ENCODE results near the gene TRIM29.

TRIM29 gene

GRCh38 chr11:120097721-120098385, 40.1 kb downstream of the TRIM29 start:
- DNase-seq (ENCODE audit: low read depth, low spot score), result no peak

DNA sequence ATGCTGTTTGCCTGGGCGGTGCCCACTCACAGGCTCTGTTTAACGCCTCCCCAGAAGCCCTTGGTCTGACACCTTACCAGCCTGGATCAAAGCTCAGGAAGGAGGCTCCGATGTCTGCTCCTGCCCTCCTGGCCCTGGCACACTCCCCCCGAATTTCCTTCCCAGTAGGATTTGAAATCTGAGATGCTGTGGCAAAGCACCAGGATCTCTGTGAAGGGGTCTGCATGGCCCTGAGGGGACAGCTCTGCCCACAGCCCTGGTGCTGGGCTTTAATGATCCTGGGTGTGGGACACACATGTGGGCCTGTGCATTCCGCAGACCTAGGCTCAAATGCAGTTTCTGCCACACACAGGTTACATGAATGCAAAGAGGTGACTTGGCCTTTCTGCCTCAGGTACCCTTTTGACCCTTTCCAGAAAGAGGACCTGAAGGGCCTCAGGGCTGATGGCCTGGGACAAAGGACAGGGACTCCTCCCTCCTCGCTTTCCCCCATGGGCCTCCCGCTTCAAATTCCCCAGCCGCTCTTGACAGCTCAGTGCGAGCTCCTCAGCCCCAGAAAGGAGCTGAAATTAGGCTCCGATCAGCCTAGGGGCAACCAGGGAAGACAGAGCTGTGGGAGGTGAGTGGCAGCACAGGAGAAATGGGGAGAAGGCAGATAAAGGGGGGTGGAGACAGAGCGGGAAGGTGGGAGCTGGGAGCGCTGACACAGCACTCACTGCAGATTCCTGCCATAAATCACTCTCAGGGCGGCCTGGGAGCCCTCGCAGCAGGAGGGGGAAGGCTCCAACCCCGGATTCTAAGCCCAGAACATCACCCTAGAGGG, 41.3 kb downstream of the TRIM29 start:
- no peak for DNase-seq (ENCODE audit: low read depth, low spot score)

- no peak for DNase-seq (ENCODE audit: low read depth, low spot score)
Observed at GRCh38 chr11:120095516-120095915, 42.4 kb downstream of the TRIM29 start.

- DNase-seq (ENCODE audit: low read depth, low spot score), result no peak
Observed at GRCh38 chr11:120091701-120092100, 46.2 kb downstream of the TRIM29 start.

DNA sequence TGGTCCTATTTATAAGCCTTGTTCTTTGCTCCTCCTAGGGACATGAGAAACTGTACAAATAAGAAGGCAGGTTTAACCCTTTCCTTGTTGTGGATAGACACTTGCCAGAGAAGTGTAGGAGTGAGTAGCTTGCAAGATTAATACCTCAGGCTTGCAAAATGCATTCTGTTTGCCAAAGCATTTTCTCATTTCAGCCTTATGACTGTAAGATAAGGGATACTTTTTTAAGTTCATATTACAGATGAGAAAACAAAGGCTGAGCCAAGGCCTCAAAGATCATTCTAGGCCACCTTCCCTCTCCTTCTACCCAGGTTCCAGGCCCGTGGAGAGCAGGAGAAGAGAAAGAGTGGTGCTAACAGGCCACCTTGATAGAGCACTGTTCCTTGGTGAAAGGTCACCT, 46.8 kb downstream of the TRIM29 start:
- DNase-seq (ENCODE audit: low read depth, low spot score), result no peak

GRCh38 chr11:120090411-120090810, 47.5 kb downstream of the TRIM29 start:
- no peak for DNase-seq (ENCODE audit: low read depth, low spot score)

DNA sequence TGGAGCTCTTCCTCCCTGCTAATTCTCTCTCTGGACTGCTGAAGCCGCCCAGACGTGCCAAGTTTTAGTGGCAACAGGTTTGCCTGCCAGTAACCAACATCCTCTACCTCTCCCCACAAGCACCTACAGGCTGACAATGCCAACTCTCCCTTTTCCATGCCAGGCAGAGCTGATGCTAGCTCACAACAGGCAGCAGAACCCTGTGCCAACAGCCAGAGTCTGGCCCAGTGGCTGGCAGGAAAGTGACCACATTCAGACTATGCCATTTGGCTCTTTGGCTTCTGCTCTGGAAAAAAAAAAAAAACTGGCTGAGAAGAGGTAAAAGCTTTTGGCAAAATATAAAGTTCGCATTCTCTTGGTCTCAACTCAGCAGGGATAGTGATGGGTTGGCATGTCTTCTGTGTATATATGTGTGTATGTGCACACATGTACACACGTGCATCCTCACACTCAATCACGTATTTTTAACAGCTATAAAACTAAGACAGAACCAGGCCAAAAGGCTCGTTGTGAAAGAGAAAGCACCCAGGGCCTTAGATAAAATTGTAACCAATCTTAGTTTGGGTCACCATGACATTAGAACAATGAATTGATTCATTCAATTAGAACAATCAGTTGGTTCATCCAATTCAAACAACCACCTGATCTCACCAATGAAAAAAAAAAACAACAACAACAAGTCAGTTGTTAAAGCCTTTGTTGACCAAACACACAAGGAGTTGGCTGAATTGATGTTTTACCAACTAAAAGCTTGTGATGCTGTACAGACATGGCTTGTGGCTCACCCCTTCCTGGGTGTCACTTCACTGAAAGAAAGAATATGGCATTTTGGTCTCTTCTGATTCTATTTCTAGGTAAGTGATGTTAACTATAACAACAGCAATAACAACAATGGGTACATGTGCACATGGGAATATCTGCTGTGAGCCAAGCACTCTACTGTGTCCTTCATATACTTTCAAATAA, 48.6 kb downstream of the TRIM29 start:
- no peak for DNase-seq (ENCODE audit: low read depth, low spot score)

- no peak for DNase-seq (ENCODE audit: low read depth, low spot score)
Observed at GRCh38 chr11:120088056-120088455, 49.9 kb downstream of the TRIM29 start.

- DNase-seq (ENCODE audit: low read depth, low spot score), result no peak
Observed at GRCh38 chr11:120086651-120087050, 51.3 kb downstream of the TRIM29 start.

- no peak for DNase-seq (ENCODE audit: low read depth, low spot score)
Observed at GRCh38 chr11:120079750-120080610, 57.9 kb downstream of the TRIM29 start.

DNA sequence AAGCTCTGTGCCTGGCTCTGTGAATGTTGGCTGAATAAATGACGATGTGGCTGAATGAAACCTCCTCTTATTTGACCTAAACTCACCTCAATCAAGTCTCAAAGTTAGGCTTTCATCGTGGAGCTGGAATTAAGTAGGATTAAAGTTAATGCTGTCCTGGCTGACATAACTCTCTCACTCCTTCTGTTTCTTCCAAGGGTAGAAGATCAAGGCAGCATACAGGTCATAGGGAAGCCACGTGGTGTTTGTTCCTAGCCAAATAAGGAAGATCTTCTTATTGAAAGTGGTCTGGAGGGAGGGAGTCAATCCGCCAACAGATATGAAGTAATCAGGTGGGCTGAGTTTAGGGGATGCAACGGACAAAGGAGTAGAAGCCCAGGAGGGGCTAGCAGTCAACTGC, 59.5 kb downstream of the TRIM29 start:
- no peak for DNase-seq (ENCODE audit: low read depth, low spot score)

GRCh38 chr11:120074076-120074475, 63.8 kb downstream of the TRIM29 start:
- DNase-seq (ENCODE audit: low read depth, low spot score), result no peak

DNA sequence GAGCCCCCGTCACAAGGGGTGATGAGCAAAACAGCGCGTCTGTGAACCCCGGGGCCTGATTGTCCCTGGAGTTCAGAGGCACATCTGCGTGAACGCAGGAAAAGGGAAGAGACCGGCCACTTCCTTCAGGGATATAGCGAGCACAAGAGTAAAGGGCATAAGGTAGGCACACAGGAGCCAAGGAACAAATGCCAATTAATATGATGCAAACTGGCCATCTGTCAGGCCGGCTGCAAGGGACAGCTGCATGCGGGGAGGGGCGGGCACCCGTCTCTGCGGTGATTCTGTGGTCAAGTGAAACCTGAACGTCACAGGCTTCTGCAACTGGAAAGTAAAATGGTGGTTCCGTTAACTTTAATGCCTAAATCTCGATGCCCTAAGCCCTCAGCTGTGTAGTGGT, 64.7 kb downstream of the TRIM29 start:
- no peak for DNase-seq (ENCODE audit: low read depth, low spot score)

- DNase-seq (ENCODE audit: low read depth, low spot score), result no peak
Observed at GRCh38 chr11:120068114-120068573, 69.8 kb downstream of the TRIM29 start.

GRCh38 chr11:120067438-120068113, 70.3 kb downstream of the TRIM29 start:
- no peak for DNase-seq (ENCODE audit: low read depth, low spot score)

- no peak for DNase-seq (ENCODE audit: low read depth, low spot score)
Observed at GRCh38 chr11:120066738-120067437, 71.0 kb downstream of the TRIM29 start.

- no peak for DNase-seq (ENCODE audit: low read depth, low spot score)
Observed at GRCh38 chr11:120065876-120066275, 72.0 kb downstream of the TRIM29 start.

GRCh38 chr11:120065176-120065575, 72.7 kb downstream of the TRIM29 start:
- no peak for DNase-seq (ENCODE audit: low read depth, low spot score)

DNA sequence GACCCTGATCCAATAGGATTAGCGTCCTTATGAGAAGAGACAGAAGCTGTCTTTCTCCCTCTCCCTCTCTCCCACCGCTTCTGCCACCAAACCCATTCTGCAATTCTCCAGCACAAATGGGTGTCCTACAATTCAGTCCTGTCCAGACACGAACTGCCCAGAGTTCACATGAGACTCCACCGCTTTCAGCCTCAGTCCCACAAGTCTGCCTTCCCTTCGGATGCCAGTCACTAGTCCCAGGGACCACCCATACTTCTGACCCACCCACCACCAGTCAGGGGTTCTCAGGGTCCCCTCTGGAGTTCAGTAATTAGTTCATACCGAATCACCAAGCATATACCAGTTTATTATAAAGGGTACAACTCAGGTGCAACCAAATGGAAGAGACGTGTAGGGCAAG, 73.6 kb downstream of the TRIM29 start:
- DNase-seq (ENCODE audit: low read depth, low spot score), result no peak
